Loucy (cell line): Measurements from ENCODE around the gene MRPS23.

Experiments used
- CTCF ChIP-seq: fragments of 200-600 bp; sonication (generic); conservative IDR thresholded peaks from 2 replicates; pipeline ENCODE4 v1.5.1; 2014; ENCODE audit warnings: mild to moderate bottlenecking, antibody characterized with exemption, low read length
- EZH2phosphoT487 ChIP-seq: fragments of 200-600 bp; IDR thresholded peaks from 2 replicates; pipeline ENCODE4 v1.6.1; 2018; ENCODE audit warnings: antibody characterized with exemption, mild to moderate bottlenecking, moderate library complexity, borderline replicate concordance

GRCh38 chr17:57808882-57809281 lies 41.0 kb downstream of the MRPS23 start:
- TF ChIP-seq CTCF: no peak
- TF ChIP-seq EZH2phosphoT487: no peak
